GM13976 (cell line): ENCODE measurements around the gene TLR8.

Source experiments
- DNase-seq: peaks from one replicate; pipeline ENCODE4 v3.0.0; 2012; ENCODE audit warnings: low spot score
- CTCF ChIP-seq: IDR thresholded peaks from 2 replicates; pipeline ENCODE4 v1.5.1; 2012; ENCODE audit warnings: borderline replicate concordance, mild to moderate bottlenecking; ENCODE audit not compliant: insufficient read depth; ENCODE audit errors: extremely low read depth, missing control alignments, control extremely low read depth
- in situ Hi-C: fragments of 300-500 bp; cut with MboI; formaldehyde crosslinking; loops from one replicate; pipeline ENCODE4 v1.12.0; 2022; ENCODE audit warnings: low sequenced_read_pairs, mixed read lengths, inconsistent platforms; ENCODE audit not compliant: unreplicated experiment

Gene TLR8

DNA sequence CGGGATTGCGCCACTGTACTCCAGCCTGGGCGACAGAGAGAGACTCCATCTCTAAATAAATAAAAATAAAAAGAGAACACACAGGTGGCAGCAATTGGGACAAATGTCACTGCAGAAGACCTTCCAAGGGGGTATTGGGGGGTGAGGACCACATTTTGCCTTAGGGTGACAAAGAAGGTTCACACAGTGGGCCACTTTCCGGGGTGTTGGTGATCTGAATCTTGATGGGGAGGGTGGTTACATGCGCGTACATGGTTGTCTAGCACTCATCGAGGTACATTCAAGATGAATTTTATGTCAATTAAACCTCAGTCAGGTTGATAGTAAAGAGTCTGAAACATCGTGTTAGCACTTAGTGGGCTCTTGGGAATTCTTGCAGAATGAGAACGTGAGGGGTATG lies 48.0 kb downstream of the TLR8 start:
- no peak for DNase-seq
- in situ Hi-C loops, result no loop called here
- TF ChIP-seq CTCF, result no peak

DNA sequence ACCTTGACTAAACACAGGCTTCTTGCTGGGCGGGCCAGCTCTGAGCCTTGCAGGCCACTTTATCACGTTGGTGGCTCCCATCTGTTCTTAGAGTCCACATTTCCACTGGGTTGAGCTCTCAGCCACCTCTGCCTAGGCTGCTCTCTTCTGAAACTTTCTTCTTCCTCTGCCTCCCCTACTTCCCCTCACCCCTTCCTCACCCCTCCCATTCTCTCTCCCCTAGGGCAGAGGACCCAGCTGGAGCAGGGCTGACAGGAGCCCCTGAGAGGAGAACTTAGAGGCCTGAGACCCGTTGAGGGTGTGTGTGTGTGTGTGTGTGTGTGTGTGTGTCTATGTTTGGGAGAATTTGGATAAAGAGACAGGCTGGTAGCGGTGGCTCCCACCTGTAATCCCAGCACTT lies 48.6 kb downstream of the TLR8 start:
- TF ChIP-seq CTCF, result no peak
- in situ Hi-C loops, result no loop called here
- no peak for DNase-seq

- DNase-seq, result no peak
- TF ChIP-seq CTCF, result no peak
- in situ Hi-C loops, result no loop called here
These were observed 49.7 kb downstream of the TLR8 start for GRCh38 chrX:12955882-12956703.

DNA sequence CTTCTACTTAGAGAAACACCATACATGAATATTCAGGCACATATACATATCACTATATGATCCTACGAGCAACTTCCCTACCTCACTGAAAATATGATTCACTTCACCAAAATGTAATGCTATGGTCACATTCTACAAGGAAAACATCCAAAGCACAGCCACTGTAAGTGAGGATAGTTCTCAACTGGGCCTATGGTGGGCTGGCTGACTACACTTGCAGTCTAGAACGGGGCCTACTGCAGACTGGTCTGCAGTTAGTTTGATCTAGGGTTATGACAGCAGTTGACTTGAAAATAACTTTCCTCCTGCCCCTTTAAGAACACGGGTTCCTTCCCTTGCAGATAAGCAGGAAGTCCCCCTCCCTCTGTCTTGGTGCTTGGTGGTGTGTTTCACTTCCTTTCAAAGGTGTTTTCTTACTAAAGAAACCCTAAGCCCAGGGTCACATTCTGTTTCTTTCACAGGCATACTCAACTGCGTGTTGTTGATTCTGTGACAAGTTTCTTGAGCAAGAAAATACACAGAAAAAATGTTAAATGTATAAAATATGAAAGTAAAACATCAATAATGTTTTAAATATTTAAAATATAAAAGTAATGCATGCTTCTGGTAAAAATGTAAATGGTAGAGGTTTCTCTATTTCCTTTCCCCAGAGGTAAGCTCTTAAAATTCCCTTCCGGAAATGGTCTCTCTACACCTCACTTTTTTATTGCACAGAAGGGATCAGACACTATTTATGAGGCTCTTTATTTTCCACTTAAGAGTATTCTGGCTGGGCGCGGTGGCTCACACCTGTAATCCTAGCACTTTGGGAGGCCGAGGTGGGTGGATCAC lies 50.5 kb downstream of the TLR8 start:
- TF ChIP-seq CTCF, result no peak
- in situ Hi-C loops, result no loop called here
- peak; percentile 71 for DNase-seq

DNA sequence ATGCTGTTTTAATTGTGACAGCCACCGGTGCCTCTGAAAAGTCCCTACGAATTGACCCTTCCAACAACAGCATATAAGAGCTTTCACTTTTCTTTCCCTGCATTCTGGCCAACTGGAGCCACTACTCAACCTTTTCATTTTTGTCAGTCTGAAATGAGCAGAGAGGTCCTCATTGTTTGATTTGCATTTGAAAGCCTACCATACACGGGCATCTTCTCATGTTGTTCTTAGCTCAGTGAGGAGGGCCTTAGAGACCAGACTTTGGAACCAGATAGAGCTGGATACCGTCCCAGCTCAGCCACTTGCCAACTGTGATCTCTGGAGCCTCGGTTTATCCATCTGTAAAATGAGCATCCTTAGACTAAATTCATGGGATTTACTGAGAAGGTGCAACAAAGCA lies 51.6 kb downstream of the TLR8 start:
- no peak for TF ChIP-seq CTCF
- DNase-seq, result no peak
- in situ Hi-C loops, result no loop called here

DNA sequence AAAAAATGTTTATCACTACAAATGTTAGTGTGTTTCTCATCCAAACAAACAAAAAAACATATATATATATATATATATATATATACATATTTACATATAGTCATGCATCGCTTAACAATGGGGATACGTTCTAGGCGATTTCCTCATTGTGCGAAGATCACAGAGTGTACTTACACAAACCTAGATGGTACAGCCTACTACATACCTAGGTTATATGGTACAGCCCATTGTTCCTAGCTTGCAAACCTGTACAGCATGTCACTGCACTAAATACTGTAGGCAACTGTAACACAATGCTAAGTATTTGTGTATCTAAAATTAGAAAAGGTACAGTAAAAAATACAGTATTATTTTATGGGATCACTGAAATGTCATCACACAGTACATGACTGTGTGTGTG lies 52.0 kb downstream of the TLR8 start:
- no peak for DNase-seq
- in situ Hi-C loops, result no loop called here
- no peak for TF ChIP-seq CTCF
